ENCODE data around the gene CLIC6. TPM values are rescaled to one million over a fixed set of nuclear protein-coding genes. Genes with fewer than 3 reads are reported as not detected.

Gene CLIC6
- total and polyA plus RNA-seq, 9 donors: 1.0 to 12.2 (median 4.3) TPM

DNA sequence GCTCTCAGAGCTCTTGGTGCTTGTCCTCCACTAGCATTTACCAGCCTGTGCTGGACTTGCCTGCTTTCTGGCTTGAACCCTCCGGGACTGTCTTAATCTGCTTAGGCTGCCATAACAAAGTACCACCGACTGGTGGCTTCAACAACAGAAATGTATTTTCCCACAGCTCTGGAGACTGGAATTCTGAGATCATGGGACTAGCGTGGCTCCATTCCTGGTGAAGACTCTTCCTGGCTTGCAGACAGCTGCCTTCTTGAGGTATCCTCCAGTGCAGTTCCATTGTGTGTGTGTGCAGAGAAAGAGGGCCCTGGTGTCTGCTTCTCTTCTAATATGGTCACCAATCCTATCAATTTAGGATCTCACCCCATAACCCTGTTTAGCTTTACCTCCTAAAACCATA is 31.8 kb upstream of the CLIC6 start:
- DNase-seq: no peak
- H3K9me3 ChIP-seq: no peaks in the 10 kb centered on the region
- no peaks in the 10 kb centered on the region for H3K4me1 ChIP-seq (ENCODE audit: insufficient read depth)
- no peaks in the 10 kb centered on the region for H3K36me3 ChIP-seq
- H3K27ac ChIP-seq: no peak overlapping the region
- no peak for TF ChIP-seq EP300 (IDR thresholded peaks at IDR 0.05)
- TF ChIP-seq POLR2A (IDR thresholded peaks at IDR 0.05): no peak
- TF ChIP-seq, protein P1, sequence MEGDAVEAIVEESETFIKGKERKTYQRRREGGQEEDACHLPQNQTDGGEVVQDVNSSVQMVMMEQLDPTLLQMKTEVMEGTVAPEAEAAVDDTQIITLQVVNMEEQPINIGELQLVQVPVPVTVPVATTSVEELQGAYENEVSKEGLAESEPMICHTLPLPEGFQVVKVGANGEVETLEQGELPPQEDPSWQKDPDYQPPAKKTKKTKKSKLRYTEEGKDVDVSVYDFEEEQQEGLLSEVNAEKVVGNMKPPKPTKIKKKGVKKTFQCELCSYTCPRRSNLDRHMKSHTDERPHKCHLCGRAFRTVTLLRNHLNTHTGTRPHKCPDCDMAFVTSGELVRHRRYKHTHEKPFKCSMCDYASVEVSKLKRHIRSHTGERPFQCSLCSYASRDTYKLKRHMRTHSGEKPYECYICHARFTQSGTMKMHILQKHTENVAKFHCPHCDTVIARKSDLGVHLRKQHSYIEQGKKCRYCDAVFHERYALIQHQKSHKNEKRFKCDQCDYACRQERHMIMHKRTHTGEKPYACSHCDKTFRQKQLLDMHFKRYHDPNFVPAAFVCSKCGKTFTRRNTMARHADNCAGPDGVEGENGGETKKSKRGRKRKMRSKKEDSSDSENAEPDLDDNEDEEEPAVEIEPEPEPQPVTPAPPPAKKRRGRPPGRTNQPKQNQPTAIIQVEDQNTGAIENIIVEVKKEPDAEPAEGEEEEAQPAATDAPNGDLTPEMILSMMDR (IDR thresholded peaks at IDR 0.05): no peak
- WGBS, 3 donors: 76 to 84% (median 77%) methylated on average over 3 of the region's 3 CpGs
- no peak overlapping the region for H3K4me3 ChIP-seq
- no peaks in the 10 kb centered on the region for H3K27me3 ChIP-seq
- intact Hi-C loops (cut with DNase I): loop anchor here in 1 of 4 donors (10.0 kb wide), 1 partner anchor 712 kb away; no protein-coding TSS in a partner anchor

DNA sequence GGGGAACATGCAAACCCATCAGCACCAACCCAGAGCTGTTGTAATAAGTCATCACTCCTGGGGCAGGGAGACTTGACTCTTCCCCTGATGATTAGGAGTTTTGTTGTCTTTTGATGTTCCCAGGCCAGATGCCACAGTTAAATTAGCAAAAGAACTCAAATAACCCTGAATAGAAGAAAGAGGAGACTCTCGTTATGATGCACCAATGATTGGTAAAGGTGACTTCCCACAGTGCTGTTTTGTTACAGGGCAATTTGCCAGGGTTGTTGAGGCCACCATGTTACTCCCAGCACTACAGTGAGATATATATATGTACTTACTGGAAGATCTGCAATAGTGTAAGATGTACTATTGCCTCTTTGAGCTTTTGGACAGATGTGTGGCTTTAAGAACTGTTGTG is 29.5 kb upstream of the CLIC6 start:
- no peaks in the 10 kb centered on the region for H3K4me1 ChIP-seq (ENCODE audit: insufficient read depth)
- no peaks in the 10 kb centered on the region for H3K36me3 ChIP-seq
- 72 to 92% (median 81%) methylated on average over 1 of the region's 1 CpG for WGBS, 3 donors
- no peaks in the 10 kb centered on the region for H3K9me3 ChIP-seq
- no peak for TF ChIP-seq POLR2A (IDR thresholded peaks at IDR 0.05)
- TF ChIP-seq, protein P1 (IDR thresholded peaks at IDR 0.05): no peak
- TF ChIP-seq EP300 (IDR thresholded peaks at IDR 0.05): no peak
- intact Hi-C loops (cut with DNase I): loop anchor here in 1 of 4 donors (10.0 kb wide), 1 partner anchor 714 kb away; no protein-coding TSS in a partner anchor
- no peak for DNase-seq
- H3K27me3 ChIP-seq: no peaks in the 10 kb centered on the region
- no peak overlapping the region for H3K27ac ChIP-seq
- H3K4me3 ChIP-seq: no peak overlapping the region

DNA sequence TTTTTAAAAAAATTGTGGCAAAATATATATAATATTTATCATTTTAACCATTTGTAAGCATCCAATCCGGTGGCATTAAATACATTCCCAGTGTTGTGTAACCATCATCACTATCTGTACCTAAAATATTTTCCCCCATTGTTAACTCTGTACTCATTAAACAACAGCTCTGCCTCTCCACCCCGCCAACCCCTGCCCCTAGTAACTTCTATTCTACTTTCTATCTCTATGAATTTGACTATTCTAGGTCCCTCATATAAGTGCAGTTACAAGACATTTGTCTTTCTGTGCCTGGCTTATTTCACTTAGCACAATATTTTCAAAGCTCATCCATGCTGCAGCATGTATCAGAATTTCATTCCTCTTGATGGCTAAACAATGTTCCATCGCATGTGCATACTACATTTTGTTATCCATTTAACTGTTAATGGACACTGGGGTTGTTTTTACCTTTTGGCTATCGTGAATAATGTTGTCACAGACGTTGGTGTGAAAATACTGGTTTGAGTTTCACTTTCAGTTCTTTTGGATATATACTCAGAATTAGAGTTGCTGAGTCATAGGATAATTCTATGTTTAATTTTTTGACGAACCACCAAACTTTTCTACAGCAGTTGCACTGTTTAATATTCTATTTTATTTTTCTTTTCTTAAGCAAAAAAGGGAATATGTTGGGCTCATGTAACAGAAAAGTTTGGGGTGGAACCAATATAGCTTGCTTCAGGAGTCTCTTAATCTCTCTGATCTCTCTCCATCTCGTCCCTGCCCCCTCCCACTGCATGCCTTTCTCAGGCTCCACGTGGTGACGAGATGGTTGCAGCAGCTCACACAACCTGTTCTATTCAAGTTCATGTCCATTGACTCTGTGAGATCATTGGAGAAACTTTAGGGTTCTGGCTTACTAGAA is 28.7 kb upstream of the CLIC6 start:
- 48 to 56% (median 48%) methylated on average over 9 of the region's 9 CpGs for WGBS, 3 donors
- H3K27ac ChIP-seq: no peak overlapping the region

DNA sequence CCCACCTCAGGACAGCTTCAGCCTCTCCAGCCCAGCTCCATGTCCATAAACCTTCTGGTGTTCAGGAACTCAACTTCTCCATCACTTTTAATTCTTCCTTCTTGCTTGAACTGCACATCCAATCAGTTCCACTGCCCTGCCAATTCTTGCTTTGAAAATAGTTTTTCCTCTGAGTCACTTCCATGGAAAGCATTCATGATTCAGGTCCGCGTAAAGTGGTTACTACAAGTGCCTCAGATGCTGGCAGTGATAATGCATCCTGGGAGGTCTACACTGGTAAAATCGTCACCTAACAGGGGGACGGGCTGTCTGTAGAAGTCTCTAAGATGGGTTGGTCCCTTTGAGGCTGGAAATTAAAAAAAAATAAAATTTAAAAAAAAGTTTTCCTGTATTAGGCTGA is 27.9 kb upstream of the CLIC6 start:
- Histone ChIP-seq H3K9me3 (no peaks in the 10 kb centered on the region), H3K27me3 (no peaks in the 10 kb centered on the region), H3K27ac (no peak overlapping the region), H3K36me3 (no peaks in the 10 kb centered on the region), H3K4me1 (ENCODE audit: insufficient read depth) (no peaks in the 10 kb centered on the region), H3K4me3 (no peak overlapping the region)
- no peak for DNase-seq
- WGBS, 3 donors: 78 to 85% (median 84%) methylated on average over 4 of the region's 4 CpGs
- intact Hi-C loops (cut with DNase I): no loop called here
- TF ChIP-seq EP300 (IDR thresholded peaks at IDR 0.05): no peak
- TF ChIP-seq POLR2A (IDR thresholded peaks at IDR 0.05): no peak
- TF ChIP-seq, protein P1 (IDR thresholded peaks at IDR 0.05): no peak

More for the DNA sequence above, 28.7 kb upstream of the CLIC6 start:
- no peak overlapping the region for H3K4me3 ChIP-seq
- no peaks in the 10 kb centered on the region for H3K36me3 ChIP-seq
- no peaks in the 10 kb centered on the region for H3K4me1 ChIP-seq (ENCODE audit: insufficient read depth)
- intact Hi-C loops (cut with DNase I): loop anchor here in 1 of 4 donors (10.0 kb wide), 1 partner anchor 715 kb away; no protein-coding TSS in a partner anchor
- no peak for DNase-seq
- no peaks in the 10 kb centered on the region for H3K27me3 ChIP-seq
- H3K9me3 ChIP-seq: no peaks in the 10 kb centered on the region
- TF ChIP-seq, protein P1 (IDR thresholded peaks at IDR 0.05): no peak
- TF ChIP-seq EP300 (IDR thresholded peaks at IDR 0.05) (no peak), POLR2A (IDR thresholded peaks at IDR 0.05) (no peak)
